ENCODE measurements around the gene BSDC1. TPM values are rescaled to one million over a fixed set of nuclear protein-coding genes. Genes with fewer than 3 reads are reported as not detected.

Gene BSDC1
- total and polyA plus RNA-seq, 2 of the 13 experiments (the other 11 are each of a cell fraction or from before 2014, with no cell fraction given) = 40.3 to 64.2 TPM

DNA sequence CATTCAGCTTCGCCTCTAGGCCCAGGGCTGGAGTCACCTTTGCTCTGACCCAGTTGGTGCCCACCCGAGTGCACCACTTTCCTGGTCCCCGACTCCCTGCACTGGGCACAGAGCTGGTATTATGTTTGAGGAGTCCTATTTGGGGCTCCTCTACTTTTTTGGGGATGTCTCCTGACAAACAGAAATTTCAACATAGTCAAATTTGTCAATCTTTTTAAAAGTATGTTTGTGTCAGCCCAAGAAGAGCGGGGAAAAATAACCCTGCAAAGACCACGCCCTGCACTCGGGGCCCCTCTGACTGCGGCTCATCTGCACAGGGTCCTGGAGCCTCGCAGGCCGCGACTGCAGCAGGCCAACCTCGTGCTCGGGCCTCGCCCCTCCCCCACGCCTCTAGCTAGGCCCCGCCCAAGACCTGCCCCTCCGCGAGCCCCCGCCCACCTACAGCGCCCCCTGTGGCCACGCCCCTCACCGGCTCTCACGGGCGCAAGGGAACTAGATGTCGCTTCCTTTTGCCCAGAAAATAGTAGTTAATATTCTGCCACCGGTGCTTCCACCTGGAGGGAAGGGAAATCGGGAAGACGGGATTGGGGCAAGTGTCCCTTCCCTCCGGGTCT, 43.3 kb downstream of the BSDC1 start (continued):
- 0 out of 2 replicates have a peak, but pooled peaks have one; percentile 38 for TF ChIP-seq ZNF205 (CRISPR knock-in tag; IDR thresholded peaks at IDR 0.05)
- 0 out of 2 replicates have a peak, but pooled peaks have one; percentile 44 for TF ChIP-seq ZNF652 (CRISPR knock-in tag; IDR thresholded peaks at IDR 0.05; ENCODE audit: borderline replicate concordance, low read depth)
- TF ChIP-seq ZSCAN12 (CRISPR knock-in tag; IDR thresholded peaks at IDR 0.05) = 0 out of 2 replicates have a peak, but pooled peaks have one; percentile 49
- no peak for TF ChIP-seq ZNF614 (CRISPR knock-in tag; IDR thresholded peaks at IDR 0.05; ENCODE audit: borderline replicate concordance)
- peak; percentile 56; the same call in 1 of the 2 replicates for TF ChIP-seq E2F2 (CRISPR knock-in tag; IDR thresholded peaks at IDR 0.05; ENCODE audit: borderline replicate concordance)
- TF ChIP-seq MEF2D (CRISPR knock-in tag; IDR thresholded peaks at IDR 0.05) = peak; percentile 59; the same call in 1 of the 2 replicates
- TF ChIP-seq, protein P1, sequence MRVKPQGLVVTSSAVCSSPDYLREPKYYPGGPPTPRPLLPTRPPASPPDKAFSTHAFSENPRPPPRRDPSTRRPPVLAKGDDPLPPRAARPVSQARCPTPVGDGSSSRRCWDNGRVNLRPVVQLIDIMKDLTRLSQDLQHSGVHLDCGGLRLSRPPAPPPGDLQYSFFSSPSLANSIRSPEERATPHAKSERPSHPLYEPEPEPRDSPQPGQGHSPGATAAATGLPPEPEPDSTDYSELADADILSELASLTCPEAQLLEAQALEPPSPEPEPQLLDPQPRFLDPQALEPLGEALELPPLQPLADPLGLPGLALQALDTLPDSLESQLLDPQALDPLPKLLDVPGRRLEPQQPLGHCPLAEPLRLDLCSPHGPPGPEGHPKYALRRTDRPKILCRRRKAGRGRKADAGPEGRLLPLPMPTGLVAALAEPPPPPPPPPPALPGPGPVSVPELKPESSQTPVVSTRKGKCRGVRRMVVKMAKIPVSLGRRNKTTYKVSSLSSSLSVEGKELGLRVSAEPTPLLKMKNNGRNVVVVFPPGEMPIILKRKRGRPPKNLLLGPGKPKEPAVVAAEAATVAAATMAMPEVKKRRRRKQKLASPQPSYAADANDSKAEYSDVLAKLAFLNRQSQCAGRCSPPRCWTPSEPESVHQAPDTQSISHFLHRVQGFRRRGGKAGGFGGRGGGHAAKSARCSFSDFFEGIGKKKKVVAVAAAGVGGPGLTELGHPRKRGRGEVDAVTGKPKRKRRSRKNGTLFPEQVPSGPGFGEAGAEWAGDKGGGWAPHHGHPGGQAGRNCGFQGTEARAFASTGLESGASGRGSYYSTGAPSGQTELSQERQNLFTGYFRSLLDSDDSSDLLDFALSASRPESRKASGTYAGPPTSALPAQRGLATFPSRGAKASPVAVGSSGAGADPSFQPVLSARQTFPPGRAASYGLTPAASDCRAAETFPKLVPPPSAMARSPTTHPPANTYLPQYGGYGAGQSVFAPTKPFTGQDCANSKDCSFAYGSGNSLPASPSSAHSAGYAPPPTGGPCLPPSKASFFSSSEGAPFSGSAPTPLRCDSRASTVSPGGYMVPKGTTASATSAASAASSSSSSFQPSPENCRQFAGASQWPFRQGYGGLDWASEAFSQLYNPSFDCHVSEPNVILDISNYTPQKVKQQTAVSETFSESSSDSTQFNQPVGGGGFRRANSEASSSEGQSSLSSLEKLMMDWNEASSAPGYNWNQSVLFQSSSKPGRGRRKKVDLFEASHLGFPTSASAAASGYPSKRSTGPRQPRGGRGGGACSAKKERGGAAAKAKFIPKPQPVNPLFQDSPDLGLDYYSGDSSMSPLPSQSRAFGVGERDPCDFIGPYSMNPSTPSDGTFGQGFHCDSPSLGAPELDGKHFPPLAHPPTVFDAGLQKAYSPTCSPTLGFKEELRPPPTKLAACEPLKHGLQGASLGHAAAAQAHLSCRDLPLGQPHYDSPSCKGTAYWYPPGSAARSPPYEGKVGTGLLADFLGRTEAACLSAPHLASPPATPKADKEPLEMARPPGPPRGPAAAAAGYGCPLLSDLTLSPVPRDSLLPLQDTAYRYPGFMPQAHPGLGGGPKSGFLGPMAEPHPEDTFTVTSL (CRISPR knock-in tag; IDR thresholded peaks at IDR 0.05; ENCODE audit: borderline replicate concordance) = peak; percentile 37; the same call in 1 of the 2 replicates
- no peak for TF ChIP-seq NR2F2 (IDR thresholded peaks at IDR 0.05; ENCODE audit: borderline replicate concordance, low read depth)
- TF ChIP-seq SP2 (CRISPR knock-in tag; IDR thresholded peaks at IDR 0.05) = peak; percentile 41; the same call in 1 of the 2 replicates
- TF ChIP-seq, protein P2, sequence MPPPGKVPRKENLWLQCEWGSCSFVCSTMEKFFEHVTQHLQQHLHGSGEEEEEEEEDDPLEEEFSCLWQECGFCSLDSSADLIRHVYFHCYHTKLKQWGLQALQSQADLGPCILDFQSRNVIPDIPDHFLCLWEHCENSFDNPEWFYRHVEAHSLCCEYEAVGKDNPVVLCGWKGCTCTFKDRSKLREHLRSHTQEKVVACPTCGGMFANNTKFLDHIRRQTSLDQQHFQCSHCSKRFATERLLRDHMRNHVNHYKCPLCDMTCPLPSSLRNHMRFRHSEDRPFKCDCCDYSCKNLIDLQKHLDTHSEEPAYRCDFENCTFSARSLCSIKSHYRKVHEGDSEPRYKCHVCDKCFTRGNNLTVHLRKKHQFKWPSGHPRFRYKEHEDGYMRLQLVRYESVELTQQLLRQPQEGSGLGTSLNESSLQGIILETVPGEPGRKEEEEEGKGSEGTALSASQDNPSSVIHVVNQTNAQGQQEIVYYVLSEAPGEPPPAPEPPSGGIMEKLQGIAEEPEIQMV (CRISPR knock-in tag; IDR thresholded peaks at IDR 0.05; ENCODE audit: low read depth) = no peak
- TF ChIP-seq SMAD3 (CRISPR knock-in tag; IDR thresholded peaks at IDR 0.05) = 0 out of 2 replicates have a peak, but pooled peaks have one; percentile 35
- peak; percentile 69 for TF ChIP-seq CTCF (CRISPR knock-in tag; IDR thresholded peaks at IDR 0.05)
- peak; percentile 25; the same call in 1 of the 2 replicates for TF ChIP-seq TOPORS (CRISPR knock-in tag; IDR thresholded peaks at IDR 0.05)
- peak; percentile 61 for TF ChIP-seq SAFB2 (CRISPR knock-in tag; IDR thresholded peaks at IDR 0.05; ENCODE audit: borderline replicate concordance, low read depth)
- TF ChIP-seq, protein P3, sequence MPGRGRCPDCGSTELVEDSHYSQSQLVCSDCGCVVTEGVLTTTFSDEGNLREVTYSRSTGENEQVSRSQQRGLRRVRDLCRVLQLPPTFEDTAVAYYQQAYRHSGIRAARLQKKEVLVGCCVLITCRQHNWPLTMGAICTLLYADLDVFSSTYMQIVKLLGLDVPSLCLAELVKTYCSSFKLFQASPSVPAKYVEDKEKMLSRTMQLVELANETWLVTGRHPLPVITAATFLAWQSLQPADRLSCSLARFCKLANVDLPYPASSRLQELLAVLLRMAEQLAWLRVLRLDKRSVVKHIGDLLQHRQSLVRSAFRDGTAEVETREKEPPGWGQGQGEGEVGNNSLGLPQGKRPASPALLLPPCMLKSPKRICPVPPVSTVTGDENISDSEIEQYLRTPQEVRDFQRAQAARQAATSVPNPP (CRISPR knock-in tag; IDR thresholded peaks at IDR 0.05) = no peak
- 0 out of 2 replicates have a peak, but pooled peaks have one; percentile 34 for TF ChIP-seq ZNF264 (CRISPR knock-in tag; IDR thresholded peaks at IDR 0.05)
- 0 out of 2 replicates have a peak, but pooled peaks have one; percentile 51 for TF ChIP-seq ZBTB3 (CRISPR knock-in tag; IDR thresholded peaks at IDR 0.05; ENCODE audit: borderline replicate concordance, low read depth)

Measured in HepG2 (cell line).